Hepatocyte (in vitro differentiated cells): ENCODE data around the gene CAPRIN1. TPM values are rescaled to one million over a fixed set of nuclear protein-coding genes. Genes with fewer than 3 reads are reported as not detected.
A peak's percentile ranks its signal among the peaks of the same experiment; 100 is the strongest.

Experiments used
- DNase-seq: peaks from one replicate; pipeline ENCODE4 v3.0.0-alpha.2; 2016; ENCODE audit warnings: low spot score
- H2AFZ ChIP-seq: fragments of 200-600 bp; sonication (generic); 2 replicates; pipeline ENCODE4 v1.6.0; 2016; ENCODE audit warnings: antibody characterized with exemption, mild to moderate bottlenecking
- H3K27ac ChIP-seq: fragments of 200-600 bp; sonication (generic); 2 replicates; pipeline ENCODE4 v1.5.1; 2016; ENCODE audit warnings: mild to moderate bottlenecking
- H3K27me3 ChIP-seq: fragments of 200-600 bp; sonication (generic); 2 replicates; pipeline ENCODE4 v1.6.1; 2016
- H3K36me3 ChIP-seq: fragments of 200-600 bp; sonication (generic); replicated peaks from 2 replicates; pipeline ENCODE4 v1.5.1; 2016; ENCODE audit warnings: low read depth; ENCODE audit not compliant: insufficient read depth
- H3K4me1 ChIP-seq: fragments of 200-600 bp; sonication (generic); 2 replicates; pipeline ENCODE4 v1.5.1; 2016; ENCODE audit warnings: mild to moderate bottlenecking, moderate library complexity; ENCODE audit not compliant: insufficient read depth
- H3K4me2 ChIP-seq: fragments of 200-600 bp; sonication (generic); 2 replicates; pipeline ENCODE4 v1.6.0; 2016
- H3K4me3 ChIP-seq: fragments of 200-600 bp; sonication (generic); 2 replicates; pipeline ENCODE4 v1.5.1; 2016; ENCODE audit warnings: mild to moderate bottlenecking
- H3K79me2 ChIP-seq: fragments of 200-600 bp; sonication (generic); 2 replicates; pipeline ENCODE4 v1.6.0; 2017; ENCODE audit warnings: mild to moderate bottlenecking
- H3K9me2 ChIP-seq: fragments of 200-600 bp; sonication (generic); replicated peaks from 2 replicates; pipeline ENCODE4 v1.6.0; 2017; ENCODE audit warnings: mild to moderate bottlenecking; ENCODE audit not compliant: insufficient read depth
- H3K9me3 ChIP-seq: fragments of 200-600 bp; sonication (generic); 2 replicates; pipeline ENCODE4 v1.5.1; 2016; ENCODE audit warnings: low read depth, mild to moderate bottlenecking
- H4K20me1 ChIP-seq: fragments of 200-600 bp; sonication (generic); 2 replicates; pipeline ENCODE4 v1.6.0; 2016; ENCODE audit warnings: mild to moderate bottlenecking; ENCODE audit not compliant: insufficient read depth, poor library complexity, severe bottlenecking
- CTCF ChIP-seq: fragments of 200-600 bp; sonication (generic); IDR thresholded peaks from 2 replicates; pipeline ENCODE4 v1.5.1; 2016; ENCODE audit warnings: antibody characterized with exemption, mild to moderate bottlenecking; ENCODE audit not compliant: poor library complexity
- EZH2 ChIP-seq: fragments of 200-600 bp; sonication (generic); IDR thresholded peaks from 2 replicates; pipeline ENCODE4 v1.6.1; 2016; ENCODE audit warnings: antibody characterized with exemption, mild to moderate bottlenecking, borderline replicate concordance
- EZH2phosphoT487 ChIP-seq: fragments of 200-600 bp; sonication (generic); IDR thresholded peaks from one replicate; pipeline ENCODE4 v1.6.1; 2018; ENCODE audit warnings: antibody characterized with exemption, mild to moderate bottlenecking, low read depth, moderate library complexity; ENCODE audit not compliant: unreplicated experiment, severe bottlenecking
- WGBS: methylation state at CpG from one replicate; pipeline ENCODE4 v1.1.6; 2016; ENCODE audit warnings: low lambda C conversion rate; ENCODE audit errors: missing lambda C conversion rate; 5-methylcytosine and 5-hydroxymethylcytosine counted together
- polyA plus RNA-seq: library from polyadenylated mRNA; unstranded; fragments of >200 nt; fragmentation: Nextera tagmentation; extraction: Ambion mirVana; gene quantifications from 2 replicates; pipeline ENCODE4 v1.2.1, GENCODE V29; 2016
- total RNA-seq: library from RNA; depleted of rRNA; stranded (reverse); fragments of >200 nt; gene quantifications from 2 replicates; pipeline ENCODE4 v1.2.3, GENCODE V29; 2014

CAPRIN1 gene
- total and polyA plus RNA-seq, 2 experiments from 2014 or later: 102 to 217 TPM

DNA sequence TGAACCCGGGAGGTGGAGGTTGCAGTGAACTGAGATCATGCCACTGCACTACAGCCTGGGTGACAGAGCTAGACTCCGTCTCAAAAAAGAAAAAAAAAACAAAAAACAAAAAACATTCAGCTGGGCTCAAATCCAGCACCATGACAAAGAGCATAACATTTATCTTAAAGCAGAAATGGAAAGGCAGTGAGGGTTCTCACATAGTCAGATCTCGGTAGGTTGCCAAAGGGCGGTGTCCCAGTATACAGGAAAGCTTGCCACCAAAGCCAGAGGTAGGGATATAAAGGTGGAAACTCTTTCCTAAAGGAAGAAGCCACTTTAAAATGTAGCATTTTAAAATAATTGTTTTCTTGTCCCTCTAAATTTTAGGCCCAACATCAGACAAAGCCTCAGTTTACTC, 22.4 kb upstream of the CAPRIN1 start:
- no peaks in the 10 kb centered on the region for H3K36me3 ChIP-seq
- H3K9me3 ChIP-seq: no peaks in the 10 kb centered on the region
- no peaks in the 10 kb centered on the region for H3K79me2 ChIP-seq
- H3K4me3 ChIP-seq: no peak overlapping the region
- H3K4me1 ChIP-seq: peaks cover 5% of the 10 kb centered on the region
- WGBS: 92% methylated on average over 4 of the region's 4 CpGs
- H3K9me2 ChIP-seq: no peaks in the 10 kb centered on the region
- H3K4me2 ChIP-seq: no peak overlapping the region
- H3K27ac ChIP-seq: peak overlapping the region; percentile 90
- no peaks in the 10 kb centered on the region for H4K20me1 ChIP-seq
- H3K27me3 ChIP-seq: no peaks in the 10 kb centered on the region
- TF ChIP-seq EZH2phosphoT487: no peak
- no peak for TF ChIP-seq CTCF
- no peak for TF ChIP-seq EZH2
- H2AFZ ChIP-seq: no peak overlapping the region
- DNase-seq: no peak

DNA sequence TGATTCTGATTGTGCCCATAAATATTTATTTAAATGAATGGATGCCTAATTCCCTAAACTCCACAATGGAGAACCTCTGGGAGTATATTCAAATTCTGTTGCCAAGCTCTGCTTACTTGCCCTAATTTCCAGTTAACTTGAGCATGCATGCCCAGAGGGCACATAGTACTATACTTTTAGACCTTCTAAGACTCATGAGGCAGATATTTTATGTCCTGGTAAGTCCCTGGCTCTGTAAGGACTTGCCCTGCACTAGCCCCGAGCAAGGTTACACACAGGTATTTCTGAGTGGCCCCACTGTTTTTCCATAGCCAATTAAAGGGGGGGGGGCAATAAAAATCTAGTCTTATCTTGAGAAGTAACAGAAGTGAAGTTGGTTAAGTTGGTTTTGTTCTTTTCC, 21.1 kb upstream of the CAPRIN1 start:
- TF ChIP-seq EZH2phosphoT487 (no peak), CTCF (no peak), EZH2 (no peak)
- H3K9me3 ChIP-seq: no peaks in the 10 kb centered on the region
- DNase-seq: no peak
- no peak overlapping the region for H3K4me2 ChIP-seq
- H3K27me3 ChIP-seq: no peaks in the 10 kb centered on the region
- H3K79me2 ChIP-seq: no peaks in the 10 kb centered on the region
- H4K20me1 ChIP-seq: no peaks in the 10 kb centered on the region
- no peaks in the 10 kb centered on the region for H3K36me3 ChIP-seq
- H2AFZ ChIP-seq: no peak overlapping the region
- H3K27ac ChIP-seq: no peak overlapping the region
- H3K4me3 ChIP-seq: no peak overlapping the region
- peaks cover 5% of the 10 kb centered on the region for H3K4me1 ChIP-seq
- no peaks in the 10 kb centered on the region for H3K9me2 ChIP-seq
- 33% methylated on average over 1 of the region's 1 CpG for WGBS

GRCh38 chr11:34033399-34033798, 18.1 kb upstream of the CAPRIN1 start:
- no peaks in the 10 kb centered on the region for H3K27me3 ChIP-seq
- no peaks in the 10 kb centered on the region for H3K79me2 ChIP-seq
- H3K9me3 ChIP-seq: no peaks in the 10 kb centered on the region
- peaks cover 3% of the 10 kb centered on the region for H3K4me1 ChIP-seq
- WGBS: 96% methylated on average over 2 of the region's 2 CpGs
- no peak overlapping the region for H2AFZ ChIP-seq
- H3K4me2 ChIP-seq: no peak overlapping the region
- no peak overlapping the region for H3K4me3 ChIP-seq
- no peak overlapping the region for H3K27ac ChIP-seq
- H3K9me2 ChIP-seq: no peaks in the 10 kb centered on the region
- no peaks in the 10 kb centered on the region for H4K20me1 ChIP-seq
- no peaks in the 10 kb centered on the region for H3K36me3 ChIP-seq
- no peak for DNase-seq
- TF ChIP-seq EZH2 (no peak), EZH2phosphoT487 (no peak), CTCF (no peak)

GRCh38 chr11:34034053-34034452, 17.5 kb upstream of the CAPRIN1 start:
- Histone ChIP-seq H4K20me1 (no peaks in the 10 kb centered on the region), H3K4me3 (no peak overlapping the region), H2AFZ (no peak overlapping the region), H3K27me3 (no peaks in the 10 kb centered on the region), H3K36me3 (no peaks in the 10 kb centered on the region), H3K9me3 (no peaks in the 10 kb centered on the region), H3K4me1 (no peaks in the 10 kb centered on the region), H3K9me2 (no peaks in the 10 kb centered on the region), H3K4me2 (no peak overlapping the region), H3K79me2 (no peaks in the 10 kb centered on the region), H3K27ac (no peak overlapping the region)
- DNase-seq: no peak
- TF ChIP-seq EZH2: no peak
- no peak for TF ChIP-seq EZH2phosphoT487
- TF ChIP-seq CTCF: no peak
- 91% methylated on average over 6 of the region's 6 CpGs for WGBS
